ENCODE data around the gene LRP2. TPM values are rescaled to one million over a fixed set of nuclear protein-coding genes. Genes with fewer than 3 reads are reported as not detected.

The LRP2 gene
- total RNA-seq, 1 donor from 2014 or later = 29.4 TPM

DNA sequence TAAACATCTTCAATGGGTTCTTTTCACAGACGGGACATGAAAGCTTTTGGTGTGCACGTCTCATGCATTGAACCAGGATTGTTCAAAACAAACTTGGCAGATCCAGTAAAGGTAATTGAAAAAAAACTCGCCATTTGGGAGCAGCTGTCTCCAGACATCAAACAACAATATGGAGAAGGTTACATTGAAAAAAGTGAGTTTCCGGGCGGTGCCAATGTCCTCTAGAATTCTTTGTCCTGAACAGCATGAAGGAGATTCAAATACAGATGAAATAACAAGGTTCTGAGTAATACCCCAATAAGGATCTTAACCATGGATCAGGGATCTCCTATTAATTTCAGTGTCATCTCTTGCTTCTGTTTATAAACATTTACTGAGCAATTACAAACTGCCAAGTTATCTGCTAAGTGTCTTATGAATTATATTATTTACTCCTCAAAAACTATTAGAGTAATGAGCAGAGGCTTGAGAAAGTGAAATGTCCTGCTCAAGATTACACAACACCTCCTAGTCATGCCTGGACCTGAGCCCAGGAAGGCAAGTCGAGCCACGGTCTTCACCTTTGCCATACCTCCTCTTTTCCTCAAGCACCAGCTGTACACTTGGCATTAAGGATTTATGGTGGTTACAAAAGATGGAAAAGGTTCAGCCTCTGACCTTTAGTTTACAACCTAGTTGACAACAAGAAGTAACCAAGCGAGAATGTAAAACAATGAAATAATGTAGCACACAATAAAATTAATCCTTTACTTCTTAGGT is 270.4 kb downstream of the LRP2 start:
- Mint-ChIP-seq H3K27ac (ENCODE audit: unreplicated experiment) (no peak overlapping the region), H3K4me1 (no peaks in the 10 kb centered on the region), H3K9me3 (no peaks in the 10 kb centered on the region), H3K27me3 (ENCODE audit: low read depth) (no peaks in the 10 kb centered on the region), H3K4me3 (no peak overlapping the region), H3K36me3 (ENCODE audit: low read depth) (no peaks in the 10 kb centered on the region)
- TF ChIP-seq, protein P1, sequence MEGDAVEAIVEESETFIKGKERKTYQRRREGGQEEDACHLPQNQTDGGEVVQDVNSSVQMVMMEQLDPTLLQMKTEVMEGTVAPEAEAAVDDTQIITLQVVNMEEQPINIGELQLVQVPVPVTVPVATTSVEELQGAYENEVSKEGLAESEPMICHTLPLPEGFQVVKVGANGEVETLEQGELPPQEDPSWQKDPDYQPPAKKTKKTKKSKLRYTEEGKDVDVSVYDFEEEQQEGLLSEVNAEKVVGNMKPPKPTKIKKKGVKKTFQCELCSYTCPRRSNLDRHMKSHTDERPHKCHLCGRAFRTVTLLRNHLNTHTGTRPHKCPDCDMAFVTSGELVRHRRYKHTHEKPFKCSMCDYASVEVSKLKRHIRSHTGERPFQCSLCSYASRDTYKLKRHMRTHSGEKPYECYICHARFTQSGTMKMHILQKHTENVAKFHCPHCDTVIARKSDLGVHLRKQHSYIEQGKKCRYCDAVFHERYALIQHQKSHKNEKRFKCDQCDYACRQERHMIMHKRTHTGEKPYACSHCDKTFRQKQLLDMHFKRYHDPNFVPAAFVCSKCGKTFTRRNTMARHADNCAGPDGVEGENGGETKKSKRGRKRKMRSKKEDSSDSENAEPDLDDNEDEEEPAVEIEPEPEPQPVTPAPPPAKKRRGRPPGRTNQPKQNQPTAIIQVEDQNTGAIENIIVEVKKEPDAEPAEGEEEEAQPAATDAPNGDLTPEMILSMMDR (conservative IDR thresholded peaks at IDR 0.05) = no peak
- DNase-seq (ENCODE audit: low read depth, low spot score) = no peak

DNA sequence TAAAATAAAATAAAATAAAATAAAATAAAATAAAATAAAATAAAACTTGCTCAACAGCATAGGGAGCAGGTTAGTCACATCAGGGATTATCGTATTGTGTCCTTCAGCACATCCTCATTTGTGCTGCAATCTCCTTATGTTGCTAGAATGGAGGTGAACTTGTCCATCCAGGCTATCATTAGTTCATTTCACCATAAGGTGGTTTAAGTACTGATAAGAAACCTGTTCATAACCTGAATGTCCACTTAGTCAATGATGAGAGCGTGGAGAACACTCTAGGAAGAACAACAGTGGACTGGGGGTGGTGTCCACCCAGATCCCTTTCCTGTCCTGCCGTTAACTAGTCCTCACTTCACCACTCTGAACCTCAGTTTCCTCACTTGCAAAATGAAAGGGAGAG is 271.1 kb downstream of the LRP2 start:
- no peak overlapping the region for H3K4me3 Mint-ChIP-seq
- H3K9me3 Mint-ChIP-seq = no peaks in the 10 kb centered on the region
- no peak overlapping the region for H3K27ac Mint-ChIP-seq (ENCODE audit: unreplicated experiment)
- H3K4me1 Mint-ChIP-seq = no peaks in the 10 kb centered on the region
- TF ChIP-seq, protein P1 (conservative IDR thresholded peaks at IDR 0.05) = no peak
- DNase-seq (ENCODE audit: low read depth, low spot score) = no peak
- peaks cover 2% of the 10 kb centered on the region for H3K36me3 Mint-ChIP-seq (ENCODE audit: low read depth)
- H3K27me3 Mint-ChIP-seq (ENCODE audit: low read depth) = no peaks in the 10 kb centered on the region

DNA sequence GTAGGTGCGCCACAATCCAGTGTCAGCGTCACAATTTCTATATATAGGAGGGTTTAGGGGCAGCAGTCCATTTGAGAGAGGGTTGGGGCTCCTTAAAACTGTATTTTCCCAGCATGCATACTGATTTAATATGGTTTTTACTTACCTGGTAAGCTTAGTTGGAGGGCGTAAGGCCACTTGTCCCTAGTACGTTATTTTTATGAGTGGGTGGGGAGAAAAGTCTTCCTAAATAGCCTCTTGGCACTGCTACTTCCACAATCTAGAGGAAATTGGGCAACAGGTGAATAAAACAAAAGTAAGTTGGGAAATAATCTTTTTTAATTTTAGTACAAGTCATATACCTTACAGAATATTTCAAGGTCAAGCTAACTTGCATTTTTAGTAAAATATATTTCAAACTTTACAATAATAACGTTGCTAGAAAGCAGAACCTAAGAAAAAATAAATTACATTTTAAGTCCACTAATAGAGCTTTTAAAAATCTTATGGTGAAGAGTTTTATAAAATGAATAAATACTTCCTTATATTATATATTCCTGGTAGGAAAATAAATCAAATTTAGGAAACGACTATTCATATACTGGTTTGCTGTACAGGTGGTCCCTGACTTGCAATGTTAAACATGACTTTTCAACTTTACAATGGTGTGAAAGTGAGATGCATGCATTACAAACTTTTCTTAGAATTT is 272.1 kb downstream of the LRP2 start:
- Mint-ChIP-seq H3K27ac (ENCODE audit: unreplicated experiment) (no peak overlapping the region), H3K36me3 (ENCODE audit: low read depth) (peaks cover 2% of the 10 kb centered on the region), H3K4me1 (no peaks in the 10 kb centered on the region), H3K9me3 (peaks cover 4% of the 10 kb centered on the region), H3K27me3 (ENCODE audit: low read depth) (no peaks in the 10 kb centered on the region), H3K4me3 (no peak overlapping the region)
- DNase-seq (ENCODE audit: low read depth, low spot score) = no peak
- TF ChIP-seq, protein P1 (conservative IDR thresholded peaks at IDR 0.05) = no peak

DNA sequence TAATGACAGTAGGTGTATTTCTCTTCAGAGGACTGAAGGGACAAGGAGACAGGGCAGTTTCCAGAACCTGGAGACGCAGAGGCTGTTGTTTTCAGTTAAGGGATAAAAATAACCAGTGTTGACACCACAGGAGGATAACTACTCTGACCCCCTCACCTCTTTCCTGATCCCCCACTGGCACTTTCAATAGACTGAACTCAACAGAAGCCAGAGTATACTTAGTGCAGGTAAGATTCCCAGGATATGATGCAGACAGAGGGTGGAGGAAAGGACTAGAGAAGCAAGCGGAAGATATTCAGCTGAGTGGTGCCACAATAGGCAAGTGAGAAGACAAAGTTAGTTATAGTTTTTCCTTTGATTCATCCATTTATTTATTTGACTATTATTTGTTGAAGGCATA is 273.2 kb downstream of the LRP2 start:
- Mint-ChIP-seq H3K9me3 (peaks cover 11% of the 10 kb centered on the region), H3K4me3 (no peak overlapping the region), H3K27ac (ENCODE audit: unreplicated experiment) (no peak overlapping the region), H3K27me3 (ENCODE audit: low read depth) (peaks cover 3% of the 10 kb centered on the region), H3K36me3 (ENCODE audit: low read depth) (peaks cover 5% of the 10 kb centered on the region), H3K4me1 (no peaks in the 10 kb centered on the region)
- TF ChIP-seq, protein P1 (conservative IDR thresholded peaks at IDR 0.05) = no peak
- no peak for DNase-seq (ENCODE audit: low read depth, low spot score)

DNA sequence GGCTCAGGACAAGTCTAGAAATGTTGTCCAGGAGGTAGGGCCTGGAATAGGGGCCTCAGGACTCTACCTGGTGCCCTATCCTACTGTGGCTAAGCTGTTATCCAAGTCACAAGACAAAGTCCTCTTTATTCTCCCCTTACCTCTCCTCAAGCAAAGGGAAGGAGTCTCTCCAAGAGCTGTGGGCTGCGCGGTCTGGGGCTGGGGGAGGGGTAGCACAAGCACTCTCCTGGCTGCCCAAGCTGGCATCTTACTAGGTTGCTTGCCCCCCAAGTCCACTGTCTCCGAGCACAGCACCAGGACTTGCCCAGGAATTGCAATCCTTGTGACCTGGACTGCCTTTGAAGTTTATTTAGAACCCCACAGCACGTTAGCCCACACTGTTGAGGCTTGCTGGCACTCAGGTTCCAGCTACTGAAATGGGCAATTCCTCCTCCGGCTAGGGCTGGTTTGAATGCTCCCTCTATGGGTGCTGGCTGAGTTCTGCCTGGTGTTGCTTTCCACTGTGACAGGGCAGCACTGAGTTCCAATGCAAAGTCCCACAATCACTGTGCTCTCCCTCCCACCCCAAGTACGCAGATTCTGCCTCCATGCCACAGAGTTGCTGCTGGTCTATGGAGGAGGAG is 274.5 kb downstream of the LRP2 start:
- Mint-ChIP-seq H3K9me3 (peaks cover 14% of the 10 kb centered on the region), H3K27me3 (ENCODE audit: low read depth) (peaks cover 3% of the 10 kb centered on the region), H3K4me1 (no peaks in the 10 kb centered on the region), H3K4me3 (no peak overlapping the region), H3K36me3 (ENCODE audit: low read depth) (peaks cover 5% of the 10 kb centered on the region), H3K27ac (ENCODE audit: unreplicated experiment) (no peak overlapping the region)
- TF ChIP-seq, protein P1 (conservative IDR thresholded peaks at IDR 0.05) = no peak
- no peak for DNase-seq (ENCODE audit: low read depth, low spot score)
